Trophoblast cell (in vitro differentiated cells and primary cell): Measurements from ENCODE around the gene TMEM132D.
A peak's percentile ranks its signal among the peaks of the same experiment; 100 is the strongest.

ENCODE experiments used
- DNase-seq, 2 donors: peaks; one replicate each; pipeline ENCODE4 v3.0.0-alpha.2; 2016
- H2AFZ ChIP-seq: 2 replicates; pipeline ENCODE4 v1.6.1; 2013; ENCODE audit warnings: low read length, moderate library complexity, mild to moderate bottlenecking; ENCODE audit not compliant: insufficient read depth, poor library complexity
- H2AK5ac ChIP-seq: 2 replicates; pipeline ENCODE4 v1.6.1; 2013; ENCODE audit warnings: mild to moderate bottlenecking, low read length
- H2BK120ac ChIP-seq: 2 replicates; pipeline ENCODE4 v1.6.1; 2013; ENCODE audit warnings: low read length, mild to moderate bottlenecking, moderate library complexity; ENCODE audit not compliant: insufficient read depth, poor library complexity
- H2BK12ac ChIP-seq: 2 replicates; pipeline ENCODE4 v1.6.1; 2013; ENCODE audit warnings: mild to moderate bottlenecking, low read length, moderate library complexity
- H2BK5ac ChIP-seq: 2 replicates; pipeline ENCODE4 v1.6.1; 2013; ENCODE audit warnings: low read length, low read depth, moderate library complexity, mild to moderate bottlenecking; ENCODE audit not compliant: poor library complexity
- H3K14ac ChIP-seq: 2 replicates; pipeline ENCODE4 v1.6.1; 2013; ENCODE audit warnings: mild to moderate bottlenecking, low read length
- H3K18ac ChIP-seq: 2 replicates; pipeline ENCODE4 v1.6.1; 2013; ENCODE audit warnings: mild to moderate bottlenecking, low read length
- H3K23ac ChIP-seq: 2 replicates; pipeline ENCODE4 v1.6.1; 2013; ENCODE audit warnings: low read length
- H3K27ac ChIP-seq: 2 replicates; pipeline ENCODE4 v1.5.1; 2013; ENCODE audit warnings: low read depth, mild to moderate bottlenecking, inconsistent platforms, low read length, moderate library complexity
- H3K27me3 ChIP-seq: 2 replicates; pipeline ENCODE4 v1.6.1; 2013; ENCODE audit warnings: inconsistent platforms, mild to moderate bottlenecking, low read length, moderate library complexity; ENCODE audit not compliant: insufficient read depth
- H3K36me3 ChIP-seq, 2 experiments: 1 replicate in 1 of 2; 2 replicates in 1 of 2; pipeline ENCODE4 v1.6.1; 2013; ENCODE audit warnings: low read length in 2 of 2, mild to moderate bottlenecking in 2 of 2, moderate library complexity in 1 of 2; ENCODE audit not compliant: insufficient read depth in 2 of 2, control insufficient read depth in 1 of 2
- H3K4ac ChIP-seq: 2 replicates; pipeline ENCODE4 v1.6.1; 2013; ENCODE audit warnings: low read depth, mild to moderate bottlenecking, low read length, moderate library complexity
- H3K4me1 ChIP-seq, 2 experiments: 1 replicate in 1 of 2; 2 replicates in 1 of 2; pipeline ENCODE4 v1.6.1; 2013; ENCODE audit warnings: low read length in 2 of 2, mild to moderate bottlenecking in 2 of 2, moderate library complexity in 1 of 2; ENCODE audit not compliant: insufficient read depth in 2 of 2, control insufficient read depth in 1 of 2
- H3K4me2 ChIP-seq: 2 replicates; pipeline ENCODE4 v1.6.1; 2013; ENCODE audit warnings: inconsistent platforms, mild to moderate bottlenecking, low read length, moderate library complexity
- H3K4me3 ChIP-seq: 2 replicates; pipeline ENCODE4 v1.5.1; 2013; ENCODE audit warnings: mild to moderate bottlenecking, low read depth, low read length, inconsistent platforms
- H3K79me1 ChIP-seq: one replicate; pipeline ENCODE4 v1.6.1; 2013; ENCODE audit warnings: low read length
- H3K79me2 ChIP-seq: 2 replicates; pipeline ENCODE4 v1.6.1; 2013; ENCODE audit warnings: low read length, mild to moderate bottlenecking; ENCODE audit not compliant: control insufficient read depth, insufficient read depth, poor library complexity
- H3K9ac ChIP-seq: 2 replicates; pipeline ENCODE4 v1.6.1; 2013; ENCODE audit warnings: mild to moderate bottlenecking, low read length
- H3K9me3 ChIP-seq: 2 replicates; pipeline ENCODE4 v1.6.1; 2013; ENCODE audit warnings: low read depth, mild to moderate bottlenecking, control low read depth, inconsistent platforms, low read length; ENCODE audit not compliant: insufficient read depth
- H4K12ac ChIP-seq: 2 replicates; pipeline ENCODE4 v1.6.1; 2013; ENCODE audit warnings: low read depth, mild to moderate bottlenecking, low read length, moderate library complexity
- H4K8ac ChIP-seq: 2 replicates; pipeline ENCODE4 v1.6.1; 2013; ENCODE audit warnings: low read depth, mild to moderate bottlenecking, low read length, moderate library complexity
- H4K91ac ChIP-seq: one replicate; pipeline ENCODE4 v1.6.1; 2013; ENCODE audit warnings: low read depth, mild to moderate bottlenecking, low read length, moderate library complexity
- WGBS: extraction: QIAGEN DNeasy Blood & Tissue Kit; methylation state at CpG from one replicate; pipeline ENCODE4 v1.1.7; 2013; ENCODE audit warnings: missing lambda C conversion rate; ENCODE audit not compliant: insufficient read length, insufficient coverage; ENCODE audit errors: extremely low coverage; 5-methylcytosine and 5-hydroxymethylcytosine counted together

Gene TMEM132D

GRCh38 chr12:129470196-129470595 is 433.6 kb downstream of the TMEM132D start:
- Histone ChIP-seq H2BK12ac (no peak overlapping the region), H3K9ac (no peak overlapping the region), H2BK120ac (no peak overlapping the region), H2BK5ac (no peak overlapping the region), H3K27ac (no peak overlapping the region), H4K91ac (no peak overlapping the region), H2AK5ac (no peak overlapping the region), H4K12ac (no peak overlapping the region), H2AFZ (no peak overlapping the region), H3K4me2 (no peak overlapping the region), H3K79me1 (no peaks in the 10 kb centered on the region), H3K79me2 (no peaks in the 10 kb centered on the region), H3K4ac (no peak overlapping the region), H4K8ac (no peak overlapping the region), H3K18ac (no peak overlapping the region), H3K27me3 (no peaks in the 10 kb centered on the region), H3K9me3 (no peaks in the 10 kb centered on the region), H3K14ac (no peak overlapping the region), H3K4me1 (no peaks in the 10 kb centered on the region), H3K23ac (no peak overlapping the region), H3K36me3 (no peaks in the 10 kb centered on the region), H3K4me3 (no peak overlapping the region)
- WGBS, result no CpG with 5 or more reads among the region's 5 CpGs
- DNase-seq, result no peak

GRCh38 chr12:129467726-129468125 is 436.1 kb downstream of the TMEM132D start:
- H3K79me2 ChIP-seq, result no peaks in the 10 kb centered on the region
- H3K79me1 ChIP-seq, result no peaks in the 10 kb centered on the region
- H4K91ac ChIP-seq, result no peak overlapping the region
- no peak overlapping the region for H3K23ac ChIP-seq
- no CpG with 5 or more reads among the region's 6 CpGs for WGBS
- no peaks in the 10 kb centered on the region for H3K27me3 ChIP-seq
- H3K9me3 ChIP-seq, result no peaks in the 10 kb centered on the region
- H3K4me1 ChIP-seq, result no peaks in the 10 kb centered on the region
- no peak overlapping the region for H2BK5ac ChIP-seq
- no peak overlapping the region for H2AK5ac ChIP-seq
- DNase-seq, result no peak
- H3K9ac ChIP-seq, result peak overlapping the region; percentile 72
- no peak overlapping the region for H3K4me3 ChIP-seq
- H4K8ac ChIP-seq, result no peak overlapping the region
- no peak overlapping the region for H3K4me2 ChIP-seq
- no peak overlapping the region for H3K14ac ChIP-seq
- H2AFZ ChIP-seq, result no peak overlapping the region
- no peak overlapping the region for H3K27ac ChIP-seq
- H4K12ac ChIP-seq, result no peak overlapping the region
- H2BK12ac ChIP-seq, result no peak overlapping the region
- H3K4ac ChIP-seq, result no peak overlapping the region
- H3K18ac ChIP-seq, result no peak overlapping the region
- no peak overlapping the region for H2BK120ac ChIP-seq
- H3K36me3 ChIP-seq, result no peaks in the 10 kb centered on the region

- no peak overlapping the region for H2AK5ac ChIP-seq
- H3K79me1 ChIP-seq, result no peaks in the 10 kb centered on the region
- no peak overlapping the region for H4K91ac ChIP-seq
- H2AFZ ChIP-seq, result no peak overlapping the region
- no peak overlapping the region for H3K27ac ChIP-seq
- H4K12ac ChIP-seq, result no peak overlapping the region
- no peaks in the 10 kb centered on the region for H3K36me3 ChIP-seq
- no peaks in the 10 kb centered on the region for H3K4me1 ChIP-seq
- H3K4me3 ChIP-seq, result no peak overlapping the region
- no peak overlapping the region for H2BK12ac ChIP-seq
- no peak overlapping the region for H3K9ac ChIP-seq
- no peak overlapping the region for H3K14ac ChIP-seq
- H3K4ac ChIP-seq, result no peak overlapping the region
- H4K8ac ChIP-seq, result no peak overlapping the region
- H3K23ac ChIP-seq, result no peak overlapping the region
- no peaks in the 10 kb centered on the region for H3K79me2 ChIP-seq
- H2BK120ac ChIP-seq, result no peak overlapping the region
- no CpG with 5 or more reads among the region's 1 CpG for WGBS
- no peak for DNase-seq
- no peaks in the 10 kb centered on the region for H3K27me3 ChIP-seq
- no peak overlapping the region for H2BK5ac ChIP-seq
- H3K4me2 ChIP-seq, result no peak overlapping the region
- H3K9me3 ChIP-seq, result no peaks in the 10 kb centered on the region
- H3K18ac ChIP-seq, result no peak overlapping the region
Observed at GRCh38 chr12:129467289-129467688, 436.5 kb downstream of the TMEM132D start.

- no peak overlapping the region for H3K4me2 ChIP-seq
- H3K9me3 ChIP-seq, result no peaks in the 10 kb centered on the region
- no peaks in the 10 kb centered on the region for H3K79me2 ChIP-seq
- H3K9ac ChIP-seq, result no peak overlapping the region
- H2AK5ac ChIP-seq, result no peak overlapping the region
- no peak overlapping the region for H2BK5ac ChIP-seq
- H3K18ac ChIP-seq, result no peak overlapping the region
- no peaks in the 10 kb centered on the region for H3K4me1 ChIP-seq
- H3K23ac ChIP-seq, result no peak overlapping the region
- no peak overlapping the region for H4K91ac ChIP-seq
- H2BK120ac ChIP-seq, result no peak overlapping the region
- no peak overlapping the region for H3K4me3 ChIP-seq
- no peak overlapping the region for H2BK12ac ChIP-seq
- no peaks in the 10 kb centered on the region for H3K27me3 ChIP-seq
- no peak overlapping the region for H2AFZ ChIP-seq
- H4K8ac ChIP-seq, result no peak overlapping the region
- no peak overlapping the region for H4K12ac ChIP-seq
- H3K4ac ChIP-seq, result no peak overlapping the region
- no peak overlapping the region for H3K14ac ChIP-seq
- H3K27ac ChIP-seq, result no peak overlapping the region
- no peak for DNase-seq
- no peaks in the 10 kb centered on the region for H3K79me1 ChIP-seq
- H3K36me3 ChIP-seq, result no peaks in the 10 kb centered on the region
- WGBS, result no CpG with 5 or more reads among the region's 3 CpGs
Observed at GRCh38 chr12:129466499-129466898, 437.3 kb downstream of the TMEM132D start.
